WTC11 (cell line): ENCODE data around the gene PPEF1. TPM values are rescaled to one million over a fixed set of nuclear protein-coding genes. Genes with fewer than 3 reads are reported as not detected.

Source experiments
- ATAC-seq: fragments of 200-7000 bp; cut with Tn5 transposase; 2 replicates; pipeline ENCODE4 v1.10.0; 2021; ENCODE audit warnings: mild to moderate bottlenecking, moderate library complexity
- CTCF ChIA-PET: fragments of 300-600 bp; sonication (Branson Sonifier 250); formaldehyde crosslinking; loops from one replicate; lab custom pipeline; 2021; ENCODE audit warnings: antibody characterized with exemption; lab: Charles Lee
- POLR2A ChIA-PET: fragments of 350-600 bp; sonication (Branson Sonifier 250); formaldehyde crosslinking; loops from one replicate; lab custom pipeline; 2021; ENCODE audit warnings: antibody characterized with exemption; lab: Charles Lee
- DNase-seq: peaks from one replicate; pipeline ENCODE4 v3.0.0; 2021; ENCODE audit warnings: low spot score
- H3K27ac Mint-ChIP-seq: 2 replicates; pipeline ENCODE4 v1.8.0; 2021; ENCODE audit warnings: mixed read lengths
- H3K27me3 Mint-ChIP-seq: 2 replicates; pipeline ENCODE4 v1.8.0; 2021; ENCODE audit warnings: low read depth, mild to moderate bottlenecking, moderate library complexity, mixed read lengths
- H3K36me3 Mint-ChIP-seq: 2 replicates; pipeline ENCODE4 v1.8.0; 2021; ENCODE audit warnings: mixed read lengths
- H3K4me1 Mint-ChIP-seq: 2 replicates; pipeline ENCODE4 v1.8.0; 2022; ENCODE audit warnings: mixed read lengths
- H3K4me3 Mint-ChIP-seq: 2 replicates; pipeline ENCODE4 v1.8.0; 2021; ENCODE audit warnings: mild to moderate bottlenecking, moderate library complexity, mixed read lengths
- H3K9me3 Mint-ChIP-seq: 2 replicates; pipeline ENCODE4 v1.8.0; 2021; ENCODE audit warnings: mixed read lengths
- ATF1 ChIP-seq: sonication (generic); formaldehyde crosslinking; IDR thresholded peaks from 2 replicates; pipeline ENCODE4 v1.8.1; 2023; ENCODE audit warnings: mild to moderate bottlenecking, moderate library complexity, missing genetic modification reagents
- ATF6 ChIP-seq: sonication (generic); formaldehyde crosslinking; IDR thresholded peaks from 2 replicates; pipeline ENCODE4 v1.8.1; 2023; ENCODE audit warnings: mild to moderate bottlenecking, missing genetic modification reagents
- ELF4 ChIP-seq: sonication (generic); formaldehyde crosslinking; IDR thresholded peaks from 2 replicates; pipeline ENCODE4 v1.8.1; 2022; ENCODE audit warnings: low read depth, mild to moderate bottlenecking, moderate library complexity, missing genetic modification reagents
- FOXK1 ChIP-seq: sonication (generic); formaldehyde crosslinking; IDR thresholded peaks from 2 replicates; pipeline ENCODE4 v1.8.0; 2022; ENCODE audit warnings: mild to moderate bottlenecking, moderate library complexity, missing genetic modification reagents
- FOXP1 ChIP-seq: sonication (generic); formaldehyde crosslinking; IDR thresholded peaks from 2 replicates; pipeline ENCODE4 v1.8.0; 2022; ENCODE audit warnings: missing genetic modification reagents, mild to moderate bottlenecking, moderate library complexity, borderline replicate concordance
- FOXP4 ChIP-seq: sonication (generic); formaldehyde crosslinking; IDR thresholded peaks from 2 replicates; pipeline ENCODE4 v1.8.0; 2022; ENCODE audit warnings: mild to moderate bottlenecking, missing genetic modification reagents
- MXD4 ChIP-seq: fragments of 250-450 bp; sonication (Bioruptor Pico); IDR thresholded peaks from 2 replicates; pipeline ENCODE4 v1.8.0; 2021; ENCODE audit warnings: mild to moderate bottlenecking, moderate library complexity, borderline replicate concordance
- NR3C1 ChIP-seq: sonication (generic); formaldehyde crosslinking; conservative IDR thresholded peaks from 2 replicates; pipeline ENCODE4 v1.8.1; 2023; ENCODE audit warnings: low read depth, mild to moderate bottlenecking, missing genetic modification reagents
- PRDM15 ChIP-seq: sonication (generic); formaldehyde crosslinking; IDR thresholded peaks from 2 replicates; pipeline ENCODE4 v1.8.0; 2022; ENCODE audit warnings: missing genetic modification reagents
- PREB ChIP-seq: sonication (generic); formaldehyde crosslinking; IDR thresholded peaks from 2 replicates; pipeline ENCODE4 v1.8.1; 2022; ENCODE audit warnings: mild to moderate bottlenecking, missing genetic modification reagents, moderate library complexity, borderline replicate concordance
- RORB ChIP-seq: fragments of 250-450 bp; sonication (Bioruptor Pico); IDR thresholded peaks from 2 replicates; pipeline ENCODE4 v1.9.0; 2021; ENCODE audit warnings: mild to moderate bottlenecking
- SOX15 ChIP-seq: fragments of 250-450 bp; sonication (Bioruptor Pico); IDR thresholded peaks from 2 replicates; pipeline ENCODE4 v1.9.0; 2021; ENCODE audit warnings: mild to moderate bottlenecking
- TEAD4 ChIP-seq: sonication (generic); formaldehyde crosslinking; IDR thresholded peaks from 2 replicates; pipeline ENCODE4 v1.8.0; 2022; ENCODE audit warnings: mild to moderate bottlenecking, missing genetic modification reagents
- USF1 ChIP-seq: sonication (generic); formaldehyde crosslinking; IDR thresholded peaks from 2 replicates; pipeline ENCODE4 v1.8.0; 2022; ENCODE audit warnings: mild to moderate bottlenecking, missing genetic modification reagents
- ZBTB43 ChIP-seq: sonication (generic); formaldehyde crosslinking; IDR thresholded peaks from 2 replicates; pipeline ENCODE4 v1.8.1; 2023; ENCODE audit warnings: mild to moderate bottlenecking, missing genetic modification reagents
- ZNF423 ChIP-seq: fragments of 250-450 bp; sonication (Bioruptor Pico); IDR thresholded peaks from 2 replicates; pipeline ENCODE4 v2.1.2; 2022; ENCODE audit warnings: mild to moderate bottlenecking, moderate library complexity
- total RNA-seq: library from RNA; stranded (reverse); gene quantifications from 3 replicates; pipeline ENCODE4 v1.2.3, GENCODE V29; 2021

PPEF1 gene
- total RNA-seq, 1 experiment from 2014 or later: 0.31 TPM

- no peaks in the 10 kb centered on the region; the same call in 1 of the 2 replicates for H3K27me3 Mint-ChIP-seq
- DNase-seq (no peak), ATAC-seq (no peak)
- H3K4me1 Mint-ChIP-seq: no peaks in the 10 kb centered on the region
- peaks cover 9% of the 10 kb centered on the region for H3K9me3 Mint-ChIP-seq
- ChIA-PET CTCF (interaction anchor here (0.7 kb wide), 1 partner anchor 16 kb away, joined by 3 read pairs; no protein-coding TSS in a partner anchor), POLR2A (no interaction called here)
- H3K4me3 Mint-ChIP-seq: no peak overlapping the region
- no peak overlapping the region for H3K27ac Mint-ChIP-seq
- no peaks in the 10 kb centered on the region for H3K36me3 Mint-ChIP-seq
- TF ChIP-seq USF1 (CRISPR knock-in tag): no peak
Measured at GRCh38 chrX:18692541-18692940, 14.9 kb upstream of the PPEF1 start.

- POLR2A ChIA-PET: no interaction called here
- Mint-ChIP-seq H3K4me3 (no peak overlapping the region), H3K36me3 (no peaks in the 10 kb centered on the region)
Measured at GRCh38 chrX:18696653-18697052, 10.8 kb upstream of the PPEF1 start.

GRCh38 chrX:18698737-18699650 lies 8.5 kb upstream of the PPEF1 start:
- peaks cover 9% of the 10 kb centered on the region for H3K9me3 Mint-ChIP-seq
- CTCF ChIA-PET: no interaction called here

More at GRCh38 chrX:18696653-18697052, 10.8 kb upstream of the PPEF1 start:
- DNase-seq: no peak
- CTCF ChIA-PET: no interaction called here
- TF ChIP-seq NR3C1 (CRISPR knock-in tag) (no peak), ELF4 (CRISPR knock-in tag) (no peak), ATF1 (CRISPR knock-in tag) (no peak), ZNF423 (no peak), PREB (CRISPR knock-in tag) (no peak), ATF6 (CRISPR knock-in tag) (no peak), SOX15 (CRISPR knock-in tag) (no peak)
- H3K9me3 Mint-ChIP-seq: peaks cover 9% of the 10 kb centered on the region
- H3K27ac Mint-ChIP-seq: no peak overlapping the region
- ATAC-seq: no peak
- H3K27me3 Mint-ChIP-seq: no peaks in the 10 kb centered on the region; the same call in 1 of the 2 replicates
- peaks cover 8% of the 10 kb centered on the region for H3K4me1 Mint-ChIP-seq

GRCh38 chrX:18701621-18702361 lies 5.7 kb upstream of the PPEF1 start:
- Mint-ChIP-seq H3K36me3 (no peaks in the 10 kb centered on the region), H3K27ac (no peak overlapping the region), H3K9me3 (no peaks in the 10 kb centered on the region), H3K4me3 (no peak overlapping the region), H3K27me3 (no peaks in the 10 kb centered on the region; the same call in 1 of the 2 replicates), H3K4me1 (peaks cover 16% of the 10 kb centered on the region)
- POLR2A ChIA-PET: no interaction called here
- CTCF ChIA-PET: no interaction called here
- ATAC-seq (no peak), DNase-seq (no peak)
- no peak for TF ChIP-seq TEAD4 (CRISPR knock-in tag)
- no peak for TF ChIP-seq RORB (CRISPR knock-in tag)
- TF ChIP-seq FOXP4: no peak
- TF ChIP-seq FOXK1: no peak
- TF ChIP-seq ZBTB43: no peak
- no peak for TF ChIP-seq PRDM15 (CRISPR knock-in tag)

More at GRCh38 chrX:18698737-18699650, 8.5 kb upstream of the PPEF1 start:
- no peak for DNase-seq
- POLR2A ChIA-PET: no interaction called here
- no peaks in the 10 kb centered on the region; the same call in 1 of the 2 replicates for H3K27me3 Mint-ChIP-seq
- TF ChIP-seq MXD4 (CRISPR knock-in tag) (no peak), FOXP1 (CRISPR knock-in tag) (no peak)
- TF ChIP-seq, all 79 proteins: peak for 0
- no peaks in the 10 kb centered on the region for H3K36me3 Mint-ChIP-seq
- H3K27ac Mint-ChIP-seq: no peak overlapping the region
- H3K4me3 Mint-ChIP-seq: no peak overlapping the region
- no peak for ATAC-seq
- H3K4me1 Mint-ChIP-seq: peaks cover 16% of the 10 kb centered on the region
